Measurements from ENCODE around the gene F3.

Gene F3

DNA sequence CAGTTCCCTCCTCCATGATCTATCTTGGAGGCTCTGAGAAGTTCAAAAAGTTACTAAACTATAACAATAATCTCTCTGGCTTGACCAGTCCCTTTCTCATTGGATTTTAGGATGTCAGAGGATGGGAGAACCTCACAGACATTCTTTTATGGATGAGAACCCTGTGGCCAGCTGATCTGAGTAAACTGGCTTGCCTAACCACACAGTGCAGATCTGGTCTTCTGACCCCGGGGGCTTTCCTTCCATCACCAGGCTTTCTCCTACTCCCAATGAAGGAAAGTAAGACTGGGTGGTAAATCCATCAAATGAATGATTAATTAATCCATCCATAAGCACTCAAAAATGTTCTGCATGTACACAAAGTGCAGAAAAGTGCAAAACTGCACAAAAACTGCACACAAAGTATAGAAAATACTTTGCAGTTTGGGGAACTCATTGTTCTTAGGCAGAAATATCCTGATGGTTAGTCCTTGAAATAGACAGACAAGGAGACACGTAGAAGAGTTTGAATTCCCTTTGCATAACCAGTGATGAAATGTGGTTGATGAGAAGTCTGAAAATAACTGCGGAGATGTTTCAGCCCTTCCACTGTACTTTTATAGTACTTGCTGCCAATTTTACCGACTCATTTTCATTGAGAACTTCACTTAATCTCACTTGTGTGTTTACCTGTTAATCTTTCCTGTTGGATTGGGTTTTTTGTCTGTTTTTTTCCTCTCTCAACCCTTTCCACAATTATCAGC lies 2.5 kb upstream of the F3 start:
- Histone ChIP-seq H3K4me3 (no peak overlapping the region), H3K36me3 (replicated peaks) (no peaks in the 10 kb centered on the region; the same call in 1 of the 2 replicates), H3K27me3 (ENCODE audit: low read depth) (no peaks in the 10 kb centered on the region), H3K4me1 (peaks cover 21% of the 10 kb centered on the region), H3K9me3 (no peaks in the 10 kb centered on the region)
- DNase-seq (ENCODE audit: low spot score in 2 of 2) = no peak
- in situ Hi-C loops (cut with MboI; ENCODE audit: low sequenced_read_pairs) = no loop called here

DNA sequence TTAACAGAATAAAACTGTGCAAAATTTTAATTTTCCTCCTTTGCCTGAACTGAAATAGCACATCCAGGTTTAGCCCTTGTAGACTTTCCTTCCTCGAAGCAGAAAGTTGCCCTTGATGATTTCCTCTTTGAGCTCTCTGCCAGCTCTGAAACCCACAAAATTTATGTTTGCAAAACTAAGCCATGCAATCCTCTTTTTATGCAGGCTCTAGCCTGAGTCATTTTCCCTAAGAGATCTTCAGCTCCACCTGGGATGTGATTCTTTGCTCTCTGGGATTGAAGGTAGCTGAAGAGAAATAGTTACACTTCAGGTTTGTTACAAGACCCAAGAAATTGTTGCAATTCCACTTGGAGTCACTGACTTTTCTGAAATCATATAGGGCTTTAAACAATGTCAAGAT lies 1.4 kb upstream of the F3 start:
- no peak for DNase-seq (ENCODE audit: low spot score in 2 of 2)
- no peak overlapping the region for H3K4me3 ChIP-seq
- no peaks in the 10 kb centered on the region for H3K9me3 ChIP-seq
- in situ Hi-C loops (cut with MboI; ENCODE audit: low sequenced_read_pairs) = no loop called here
- peaks cover 28% of the 10 kb centered on the region for H3K4me1 ChIP-seq
- peaks cover 4% of the 10 kb centered on the region for H3K36me3 ChIP-seq (replicated peaks)
- no peaks in the 10 kb centered on the region for H3K27me3 ChIP-seq (ENCODE audit: low read depth)

DNA sequence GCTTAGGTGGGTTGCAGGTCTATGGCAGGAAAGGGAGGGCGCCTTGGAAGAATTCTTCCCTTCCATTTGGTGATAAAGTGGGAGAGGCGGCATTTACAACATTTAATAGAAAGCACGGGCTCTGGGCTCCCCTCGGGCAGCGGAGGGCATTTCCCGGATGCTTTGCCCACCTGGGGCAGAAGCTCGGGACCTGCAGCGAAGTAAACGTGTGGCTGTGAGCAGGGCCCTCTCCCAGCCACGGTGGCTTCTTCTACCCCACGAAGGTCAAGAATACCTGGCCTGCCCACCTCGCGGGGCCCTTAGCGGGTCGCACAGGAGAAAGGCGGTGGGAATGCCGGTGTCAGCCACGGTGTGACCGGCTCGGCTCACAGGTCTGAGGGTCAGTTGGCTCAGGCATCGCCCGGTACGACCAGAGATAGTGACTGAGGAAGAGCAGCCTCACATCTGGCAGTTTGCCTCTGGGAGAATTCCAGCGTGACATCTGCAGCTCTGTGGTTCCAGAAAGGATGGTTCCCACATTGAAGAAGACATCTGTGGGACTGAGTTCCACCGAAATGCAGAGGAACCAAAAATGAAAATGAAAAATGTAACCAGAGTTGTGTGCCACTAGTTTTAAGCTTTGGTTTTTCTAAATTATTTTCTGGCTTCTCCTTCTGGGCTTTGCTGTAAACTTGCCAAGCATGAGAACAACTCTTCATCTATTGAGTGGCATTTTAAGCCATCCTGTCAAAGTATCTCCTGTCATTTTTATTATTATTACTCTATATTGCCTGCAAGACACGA lies 720 bp upstream of the F3 start:
- Histone ChIP-seq H3K36me3 (replicated peaks) (peaks cover 8% of the 10 kb centered on the region), H3K9me3 (no peaks in the 10 kb centered on the region), H3K4me3 (peak overlapping the region; percentile 87), H3K27me3 (ENCODE audit: low read depth) (no peaks in the 10 kb centered on the region), H3K4me1 (peaks cover 32% of the 10 kb centered on the region)
- no peak for DNase-seq (ENCODE audit: low spot score in 2 of 2)
- in situ Hi-C loops (cut with MboI; ENCODE audit: low sequenced_read_pairs) = no loop called here

DNA sequence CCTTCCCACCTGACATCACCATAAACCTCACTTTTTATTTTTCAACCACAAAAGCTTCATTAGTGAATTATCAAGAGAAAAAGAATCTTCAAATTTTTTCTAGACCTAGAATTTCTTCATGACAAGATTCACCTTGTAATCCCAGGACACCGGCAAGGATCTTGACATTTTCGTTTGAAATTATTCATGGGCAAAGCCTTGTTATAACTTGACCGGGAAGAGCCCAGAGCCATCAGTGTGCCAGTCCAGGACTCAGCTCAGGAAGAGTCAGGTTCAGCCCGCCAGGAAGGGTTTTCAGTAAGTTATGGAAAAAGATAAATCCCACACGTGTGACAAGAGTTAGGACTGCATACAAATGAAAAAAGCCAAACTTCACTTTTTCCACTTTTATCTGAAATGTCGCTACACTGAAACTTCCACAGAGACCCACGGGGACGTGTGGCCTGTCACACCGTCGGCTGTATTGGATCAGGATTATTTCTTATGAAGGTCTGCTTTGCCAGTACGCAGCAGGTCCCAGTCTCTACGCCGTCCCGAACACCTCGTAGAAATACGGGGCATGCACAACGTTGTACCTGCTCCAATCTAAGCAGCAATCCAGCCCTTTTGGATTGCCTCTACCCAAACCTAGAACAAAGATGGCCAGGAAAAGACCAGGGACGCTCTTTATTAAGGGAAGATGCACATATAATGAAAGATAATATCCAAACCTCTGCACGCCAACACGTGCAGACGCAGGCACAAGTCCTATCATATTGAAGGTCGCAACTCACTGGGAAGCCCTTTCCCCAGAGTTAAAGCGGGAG lies 916 bp downstream of the F3 start:
- in situ Hi-C loops (cut with MboI; ENCODE audit: low sequenced_read_pairs) = no loop called here

DNA sequence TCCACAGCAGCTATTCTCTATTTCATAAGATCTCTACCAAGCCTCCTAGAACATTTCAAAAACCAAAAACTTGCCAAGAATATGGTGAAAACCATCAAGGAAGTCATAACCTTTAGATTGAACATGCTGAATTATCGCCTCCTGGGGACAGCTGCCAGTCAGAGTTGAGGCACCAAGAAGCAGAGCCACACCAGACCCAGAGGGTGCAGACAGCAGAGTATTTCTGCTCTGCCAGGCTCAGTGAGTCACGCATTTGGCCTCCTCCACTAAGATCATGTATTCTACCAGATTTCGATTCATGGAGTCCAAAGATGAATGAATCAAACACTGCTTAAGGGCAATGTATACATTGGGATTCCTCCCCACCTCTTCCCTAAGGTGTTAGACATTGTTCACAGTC lies 2.1 kb downstream of the F3 start:
- no peak for DNase-seq (ENCODE audit: low spot score in 2 of 2)
- Histone ChIP-seq H3K9me3 (no peaks in the 10 kb centered on the region), H3K4me1 (peaks cover 32% of the 10 kb centered on the region), H3K36me3 (replicated peaks) (peaks cover 16% of the 10 kb centered on the region), H3K4me3 (peak overlapping the region; percentile 87), H3K27me3 (ENCODE audit: low read depth) (no peaks in the 10 kb centered on the region)
- in situ Hi-C loops (cut with MboI; ENCODE audit: low sequenced_read_pairs) = no loop called here

More for the DNA sequence above, 916 bp downstream of the F3 start:
- H3K36me3 ChIP-seq (replicated peaks) = peaks cover 8% of the 10 kb centered on the region
- DNase-seq (ENCODE audit: low spot score in 2 of 2) = peak; percentile 34 to 41
- H3K4me1 ChIP-seq = peaks cover 32% of the 10 kb centered on the region
- no peaks in the 10 kb centered on the region for H3K9me3 ChIP-seq
- no peaks in the 10 kb centered on the region for H3K27me3 ChIP-seq (ENCODE audit: low read depth)
- peak overlapping the region; percentile 87 for H3K4me3 ChIP-seq

DNA sequence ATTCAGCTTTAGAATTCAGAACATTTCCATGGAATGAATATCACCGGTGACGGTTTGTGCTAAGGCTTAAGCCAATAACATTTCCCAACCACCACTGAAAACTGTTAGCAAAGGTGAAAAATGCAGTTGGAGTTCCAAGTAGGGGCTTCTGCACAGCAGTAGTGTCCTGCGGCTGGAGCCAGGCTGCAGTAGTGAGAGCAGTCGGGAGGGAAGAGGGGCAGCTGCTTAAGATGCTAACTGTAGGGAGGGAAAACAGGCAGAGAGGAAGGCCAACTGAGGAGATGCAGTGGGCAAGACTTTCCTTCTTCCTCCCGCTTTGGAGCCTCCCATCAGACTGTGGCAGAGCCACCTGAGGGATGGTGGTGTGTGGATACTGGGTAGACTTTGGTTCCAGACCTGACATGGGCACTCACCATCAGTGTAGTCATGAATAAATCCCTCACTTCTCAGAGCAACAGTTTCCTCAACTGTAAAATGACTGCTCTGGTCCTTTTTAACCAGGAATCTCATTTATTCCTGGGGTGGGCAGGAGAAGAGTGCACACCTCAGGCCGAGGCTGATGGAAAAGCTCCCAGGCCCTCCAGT lies 3.2 kb downstream of the F3 start:
- Histone ChIP-seq H3K36me3 (replicated peaks) (peaks cover 24% of the 10 kb centered on the region), H3K4me1 (peaks cover 31% of the 10 kb centered on the region), H3K9me3 (no peaks in the 10 kb centered on the region), H3K4me3 (no peak overlapping the region), H3K27me3 (ENCODE audit: low read depth) (no peaks in the 10 kb centered on the region)
- in situ Hi-C loops (cut with MboI; ENCODE audit: low sequenced_read_pairs) = no loop called here
- DNase-seq (ENCODE audit: low spot score in 2 of 2) = no peak

DNA sequence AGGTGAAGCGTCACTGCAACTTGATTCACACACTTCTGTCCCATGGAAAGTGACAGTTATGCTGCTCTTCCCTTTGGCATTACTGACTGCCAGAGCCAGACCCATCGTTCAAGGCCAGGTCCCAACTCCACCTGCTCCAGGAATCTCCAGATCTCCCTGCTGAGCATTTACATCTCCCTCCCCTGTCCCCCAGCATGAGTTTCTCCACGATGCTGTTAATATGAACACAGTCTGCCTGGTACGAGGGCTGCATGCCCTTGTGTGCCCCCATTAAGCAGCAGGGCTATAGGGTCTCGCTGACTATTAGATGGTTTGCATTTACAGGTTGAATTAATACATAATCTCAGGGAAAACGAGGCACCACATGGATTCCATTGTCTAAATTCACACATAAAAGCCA lies 4.3 kb downstream of the F3 start:
- H3K36me3 ChIP-seq (replicated peaks) = peaks cover 35% of the 10 kb centered on the region
- in situ Hi-C loops (cut with MboI; ENCODE audit: low sequenced_read_pairs) = no loop called here
- no peaks in the 10 kb centered on the region for H3K9me3 ChIP-seq
- no peak for DNase-seq (ENCODE audit: low spot score in 2 of 2)
- H3K27me3 ChIP-seq (ENCODE audit: low read depth) = no peaks in the 10 kb centered on the region
- no peak overlapping the region for H3K4me3 ChIP-seq
- H3K4me1 ChIP-seq = peaks cover 23% of the 10 kb centered on the region

DNA sequence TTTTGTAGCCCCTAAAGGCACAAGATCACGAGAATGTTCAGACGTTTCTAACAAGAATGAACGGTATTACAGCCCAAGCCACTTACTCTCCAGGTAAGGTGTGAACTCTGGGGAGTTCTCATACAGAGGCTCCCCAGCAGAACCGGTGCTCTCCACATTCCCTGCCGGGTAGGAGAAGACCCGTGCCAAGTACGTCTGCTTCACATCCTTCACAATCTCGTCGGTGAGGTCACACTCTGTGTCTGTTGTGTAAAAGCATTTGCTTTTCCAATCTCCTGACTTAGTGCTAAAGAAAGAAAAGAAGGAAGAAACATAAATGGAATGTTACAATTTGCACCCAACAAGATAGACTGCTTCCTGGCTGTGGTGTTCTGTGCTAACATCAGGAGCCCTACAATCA lies 5.7 kb downstream of the F3 start:
- no peak overlapping the region for H3K4me3 ChIP-seq
- H3K4me1 ChIP-seq = peaks cover 23% of the 10 kb centered on the region
- no peaks in the 10 kb centered on the region for H3K27me3 ChIP-seq (ENCODE audit: low read depth)
- no peak for DNase-seq (ENCODE audit: low spot score in 2 of 2)
- H3K9me3 ChIP-seq = no peaks in the 10 kb centered on the region
- peaks cover 45% of the 10 kb centered on the region for H3K36me3 ChIP-seq (replicated peaks)
- in situ Hi-C loops (cut with MboI; ENCODE audit: low sequenced_read_pairs) = no loop called here

DNA sequence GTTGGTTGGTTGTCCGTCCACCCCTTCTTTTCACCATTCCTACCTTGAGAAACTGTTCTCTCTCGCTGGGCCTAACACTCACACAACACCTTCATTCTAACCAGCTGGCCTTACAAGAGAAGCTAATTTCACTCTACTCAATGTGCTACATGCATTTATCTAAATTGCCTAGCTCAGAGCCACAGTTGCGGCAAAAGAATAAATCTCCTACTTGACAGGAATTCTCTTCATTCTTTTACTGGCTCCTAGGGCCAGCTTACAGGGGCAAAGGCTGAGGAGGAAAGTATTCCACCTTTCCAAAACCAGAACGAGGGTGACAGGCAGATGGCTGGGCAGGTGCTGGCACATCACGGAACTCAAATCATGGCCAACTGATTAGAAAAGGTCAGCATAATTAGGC lies 6.5 kb downstream of the F3 start:
- DNase-seq (ENCODE audit: low spot score in 2 of 2) = no peak
- in situ Hi-C loops (cut with MboI; ENCODE audit: low sequenced_read_pairs) = no loop called here
- H3K36me3 ChIP-seq (replicated peaks) = peaks cover 53% of the 10 kb centered on the region
- no peaks in the 10 kb centered on the region for H3K27me3 ChIP-seq (ENCODE audit: low read depth)
- peaks cover 21% of the 10 kb centered on the region for H3K4me1 ChIP-seq
- no peaks in the 10 kb centered on the region for H3K9me3 ChIP-seq
- H3K4me3 ChIP-seq = no peak overlapping the region

DNA sequence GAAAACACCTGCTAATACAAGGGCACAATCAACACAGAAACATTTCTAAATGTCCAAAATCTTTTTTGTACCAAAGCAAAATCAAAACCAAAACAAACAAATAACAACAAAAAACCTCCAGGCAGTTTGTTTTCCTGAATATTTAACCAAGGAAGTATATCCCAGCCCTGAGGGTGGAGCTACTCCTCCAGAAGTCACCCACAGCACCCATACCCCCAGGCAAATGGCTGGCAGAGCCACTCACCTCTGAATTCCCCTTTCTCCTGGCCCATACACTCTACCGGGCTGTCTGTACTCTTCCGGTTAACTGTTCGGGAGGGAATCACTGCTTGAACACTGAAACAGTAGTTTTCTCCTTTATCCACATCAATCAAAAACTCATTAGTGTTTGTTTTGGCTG lies 9.5 kb downstream of the F3 start:
- Histone ChIP-seq H3K27me3 (ENCODE audit: low read depth) (no peaks in the 10 kb centered on the region), H3K4me1 (peaks cover 15% of the 10 kb centered on the region), H3K4me3 (no peak overlapping the region), H3K36me3 (replicated peaks) (peaks cover 57% of the 10 kb centered on the region), H3K9me3 (no peaks in the 10 kb centered on the region)
- in situ Hi-C loops (cut with MboI; ENCODE audit: low sequenced_read_pairs) = no loop called here
- peak in 1 of 2 experiments; percentile 15 for DNase-seq (ENCODE audit: low spot score in 2 of 2)

DNA sequence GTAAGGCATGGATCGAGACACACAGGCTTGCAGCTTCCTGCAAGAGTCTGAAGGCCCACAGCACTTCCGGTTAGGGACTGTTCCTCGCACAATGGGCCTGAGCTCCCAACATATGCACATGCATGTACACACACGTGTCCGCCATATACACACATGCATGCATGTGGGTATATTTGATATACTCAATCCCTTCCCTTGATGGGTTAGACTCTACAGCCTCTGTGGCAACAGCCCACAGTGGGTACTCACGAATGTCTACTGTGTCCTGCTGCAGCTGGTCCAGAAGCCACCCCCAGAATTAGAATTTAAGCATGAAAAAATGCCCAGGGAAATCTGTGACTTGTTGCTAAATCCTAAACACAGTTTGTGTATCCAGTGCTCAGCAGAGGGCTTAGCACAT lies 9.9 kb downstream of the F3 start:
- no peaks in the 10 kb centered on the region for H3K27me3 ChIP-seq (ENCODE audit: low read depth)
- H3K36me3 ChIP-seq (replicated peaks) = peaks cover 57% of the 10 kb centered on the region
- in situ Hi-C loops (cut with MboI; ENCODE audit: low sequenced_read_pairs) = no loop called here
- H3K4me1 ChIP-seq = peaks cover 15% of the 10 kb centered on the region
- no peak overlapping the region for H3K4me3 ChIP-seq
- H3K9me3 ChIP-seq = no peaks in the 10 kb centered on the region
- no peak for DNase-seq (ENCODE audit: low spot score in 2 of 2)

DNA sequence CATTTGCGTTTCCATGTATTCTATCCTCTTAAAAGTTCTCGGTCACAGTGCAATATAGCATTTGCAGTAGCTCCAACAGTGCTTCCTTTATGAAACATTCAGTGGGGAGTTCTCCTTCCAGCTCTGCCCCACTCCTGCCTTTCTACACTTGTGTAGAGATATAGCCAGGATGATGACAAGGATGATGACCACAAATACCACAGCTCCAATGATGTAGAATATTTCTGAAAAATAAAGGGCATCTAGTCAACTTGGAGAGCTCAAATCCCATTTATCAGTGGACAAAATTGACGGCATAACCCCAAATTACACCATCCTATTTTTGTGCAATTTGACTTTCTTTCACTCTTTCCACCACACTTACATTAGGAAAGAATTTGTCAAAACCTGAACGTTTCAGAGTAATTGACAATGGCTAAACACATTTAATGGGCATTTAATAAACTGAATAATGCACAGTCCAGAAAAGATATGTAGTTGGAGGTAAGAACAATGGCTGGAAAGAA lies 11.1 kb downstream of the F3 start:
- H3K36me3 ChIP-seq (replicated peaks) = peaks cover 57% of the 10 kb centered on the region
- H3K4me3 ChIP-seq = no peak overlapping the region
- H3K9me3 ChIP-seq = no peaks in the 10 kb centered on the region
- no peak for DNase-seq (ENCODE audit: low spot score in 2 of 2)
- H3K27me3 ChIP-seq (ENCODE audit: low read depth) = no peaks in the 10 kb centered on the region
- in situ Hi-C loops (cut with MboI; ENCODE audit: low sequenced_read_pairs) = no loop called here
- H3K4me1 ChIP-seq = peaks cover 15% of the 10 kb centered on the region

DNA sequence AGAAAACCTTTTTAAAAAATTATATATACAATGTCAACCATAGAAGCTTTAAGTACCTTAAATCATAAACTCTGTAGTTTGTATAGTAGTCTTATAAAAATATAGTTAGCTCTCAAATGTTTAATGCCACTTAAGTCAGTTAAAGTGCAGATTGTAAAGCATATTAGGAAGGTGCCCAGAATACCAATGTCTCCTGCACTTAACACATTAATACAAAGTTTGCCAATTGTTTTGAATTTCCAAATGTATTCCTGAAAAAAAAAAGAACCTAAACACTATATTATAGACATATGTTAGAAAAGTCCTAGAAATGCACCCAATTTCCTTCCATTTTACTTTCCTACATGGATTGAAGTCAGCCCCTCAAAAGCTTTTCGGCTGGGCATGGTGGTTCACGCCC lies 12.1 kb downstream of the F3 start:
- in situ Hi-C loops (cut with MboI; ENCODE audit: low sequenced_read_pairs) = loop anchor here (10.0 kb wide), 1 partner anchor 515 kb away; no protein-coding TSS in a partner anchor

More for the DNA sequence above, 12.1 kb downstream of the F3 start:
- peaks cover 15% of the 10 kb centered on the region for H3K4me1 ChIP-seq
- DNase-seq (ENCODE audit: low spot score in 2 of 2) = no peak
- peaks cover 48% of the 10 kb centered on the region for H3K36me3 ChIP-seq (replicated peaks)
- H3K4me3 ChIP-seq = no peak overlapping the region
- no peaks in the 10 kb centered on the region for H3K27me3 ChIP-seq (ENCODE audit: low read depth)
- H3K9me3 ChIP-seq = no peaks in the 10 kb centered on the region

Data from HAP-1 (cell line).